Measurements from ENCODE around the gene RAPGEF4. TPM values are rescaled to one million over a fixed set of nuclear protein-coding genes. Genes with fewer than 3 reads are reported as not detected.

Gene RAPGEF4
- total and polyA plus RNA-seq, 2 of the 8 experiments (the other 6 are each of a cell fraction or from before 2014, with no cell fraction given) = 1.2 to 2.6 TPM

DNA sequence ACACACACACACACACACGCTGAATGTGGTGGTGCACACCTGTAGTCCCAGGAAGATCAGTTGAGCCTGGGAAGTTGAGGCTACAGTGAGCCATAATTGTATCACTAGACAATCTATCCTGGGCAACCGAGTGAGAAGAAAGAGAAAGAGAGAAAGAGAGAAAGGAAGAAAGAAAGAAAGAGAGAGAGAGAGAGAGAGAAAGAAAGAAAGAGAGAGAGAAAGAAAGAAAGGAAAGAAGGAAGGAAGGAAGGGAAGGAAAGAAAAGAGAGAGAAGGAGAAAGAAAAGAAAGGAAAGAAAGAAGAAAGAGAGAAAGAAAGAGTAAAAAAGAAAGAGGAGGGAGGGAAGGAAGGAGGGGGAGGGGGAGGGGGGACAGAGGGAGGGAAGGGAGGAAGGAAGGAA, 190.0 kb downstream of the RAPGEF4 start:
- Histone ChIP-seq H3K56ac (replicated peaks; ENCODE audit: insufficient read length, low read depth, low read length) (no peak overlapping the region), H2AK5ac (ENCODE audit: low read depth, low read length) (no peak overlapping the region), H3K79me1 (ENCODE audit: low read depth, low read length) (no peaks in the 10 kb centered on the region), H3K9me3 (ENCODE audit: insufficient read depth in 2 of 2, low read depth in 1 of 2, low read length in 1 of 2) (no peaks in the 10 kb centered on the region), H2BK12ac (ENCODE audit: low read depth, low read length) (no peak overlapping the region), H4K8ac (ENCODE audit: extremely low read depth, insufficient read depth, low read length) (no peak overlapping the region), H3K36me3 (ENCODE audit: control insufficient read depth in 2 of 4, insufficient read depth in 4 of 4, low read length in 3 of 4) (no peaks in the 10 kb centered on the region), H4K5ac (ENCODE audit: insufficient read length, low read depth, low read length) (no peak overlapping the region), H2BK5ac (ENCODE audit: low read depth, low read length) (no peak overlapping the region), H4K20me1 (replicated peaks in 1 of 2; ENCODE audit: control insufficient read depth in 1 of 2, insufficient read depth in 2 of 2, low read length in 2 of 2) (no peaks in the 10 kb centered on the region), H3K23ac (ENCODE audit: insufficient read length) (no peak overlapping the region), H3K4ac (replicated peaks; ENCODE audit: insufficient read length, low read depth, low read length) (no peak overlapping the region), H2BK15ac (ENCODE audit: low read length) (no peak overlapping the region), H4K91ac (replicated peaks; ENCODE audit: insufficient read length, low read length) (no peak overlapping the region), H3K4me1 (replicated peaks in 1 of 4; ENCODE audit: control insufficient read depth in 3 of 4, insufficient read depth in 4 of 4, low read length in 3 of 4) (peaks cover 0 to 4% (median 2%) of the 10 kb centered on the region in 4 experiments; a peak in 3 of 7 replicates), H3K4me3 (ENCODE audit: extremely low read depth in 1 of 4, insufficient read depth in 2 of 4, low read depth in 3 of 4, low read length in 4 of 4) (no peak overlapping the region), H3K23me2 (ENCODE audit: low read depth, low read length) (no peaks in the 10 kb centered on the region), H3K9ac (replicated peaks in 1 of 4; ENCODE audit: extremely low read depth in 1 of 4, low read depth in 3 of 4, low read length in 3 of 4) (no peak overlapping the region), H3K4me2 (ENCODE audit: insufficient read depth in 1 of 2, low read depth in 2 of 2, low read length in 2 of 2) (no peak overlapping the region), H3K14ac (ENCODE audit: insufficient read length) (no peak overlapping the region), H2AFZ (ENCODE audit: low read length) (no peak overlapping the region), H3K27me3 (replicated peaks in 1 of 4; ENCODE audit: control insufficient read depth in 3 of 4, extremely low read depth in 1 of 4, insufficient read depth in 3 of 4, low read length in 3 of 4) (no peaks in the 10 kb centered on the region), H3K27ac (ENCODE audit: low read depth, low read length) (no peak overlapping the region), H3K79me2 (ENCODE audit: control insufficient read depth in 1 of 2, insufficient read depth in 2 of 2, low read length in 2 of 2) (no peaks in the 10 kb centered on the region), H2BK20ac (ENCODE audit: low read length) (no peak overlapping the region), H3K18ac (ENCODE audit: extremely low read depth, low read length) (no peak overlapping the region), H2BK120ac (replicated peaks; ENCODE audit: low read depth, low read length) (no peak overlapping the region)
- DNase-seq (ENCODE audit: low read depth in 1 of 2, low spot score in 2 of 2) = no peak
- FAIRE-seq = no peak
- CTCF ChIA-PET (ENCODE audit: partially characterized antibody) = interaction anchor here (0.7 to 4.8 kb wide), 3 partner anchors 61 to 1698 kb away, joined by 3 to 23 read pairs (median 3); no protein-coding TSS in a partner anchor
- WGBS, 2 experiments (ENCODE audit: extremely low coverage in 1 of 2, insufficient coverage in 1 of 2, insufficient read length in 1 of 2, insufficient replicate concordance in 2 of 2, low coverage in 1 of 2, low lambda C conversion rate in 2 of 2, missing lambda C conversion rate in 1 of 2) = 82% methylated on average over 2 of the region's 2 CpGs; no CpG with 5 or more reads in 1 of the 2 experiments
- POLR2A ChIA-PET (ENCODE audit: partially characterized antibody) = no interaction called here
- no peak for TF ChIP-seq RXRA (IDR thresholded peaks at IDR 0.05; ENCODE audit: insufficient read depth, low read depth, low read length)
- no peak for TF ChIP-seq TAF7 (optimal IDR thresholded peaks at IDR 0.05; ENCODE audit: borderline replicate concordance, low read depth, low read length)
- no peak for TF ChIP-seq TBP (IDR thresholded peaks at IDR 0.05; ENCODE audit: low read depth, low read length)

All from H1 (cell line).